A549 (cell line): ENCODE results near the gene LRP5. TPM values are rescaled to one million over a fixed set of nuclear protein-coding genes. Genes with fewer than 3 reads are reported as not detected.

Experiments
- ATAC-seq, 2 experiments: fragments of 200-7000 bp in 1 of 2; fragments of >200 bp in 1 of 2; cut with Nextera tagmentation in 1 of 2; cut with Tn5 transposase in 1 of 2; 3 replicates each; pipeline versions ENCODE4 v1.8.0 to v1.9.1; 2018 to 2020; ENCODE audit warnings: mild to moderate bottlenecking in 1 of 2, moderate library complexity in 1 of 2
- CTCF ChIA-PET: fragments of 300-600 bp; sonication (Branson Sonifier 250); formaldehyde crosslinking; extraction: SDS; loops from one replicate; lab custom pipeline; 2021; ENCODE audit warnings: antibody characterized with exemption, inconsistent platforms; lab: Yijun Ruan, JAX
- POLR2A ChIA-PET: fragments of 350-600 bp; formaldehyde crosslinking; extraction: SDS; loops from one replicate; lab custom pipeline; 2021; ENCODE audit warnings: antibody characterized with exemption, inconsistent platforms; lab: Yijun Ruan, JAX
- DNase-seq, 2 experiments: peaks; one replicate each; pipeline versions ENCODE4 v3.0.0 to v3.0.0-alpha.2; 2011 to 2016; ENCODE audit warnings: low read depth in 1 of 2, low spot score in 1 of 2
- FAIRE-seq: peaks from 2 replicates; lab custom pipeline; 2011; peaks lifted over from hg19 to GRCh38; lab: Jason Lieb, UNC
- H3K27ac ChIP-seq, 2 experiments: fragments of >200 bp; sonication (Bioruptor Twin); formaldehyde crosslinking; 3 replicates each; pipeline ENCODE4 v1.5.1; 2016 to 2017
- H3K4me1 ChIP-seq: fragments of >200 bp; sonication (Bioruptor Twin); formaldehyde crosslinking; 3 replicates; pipeline ENCODE4 v1.6.1; 2016
- H3K4me2 ChIP-seq: fragments of >200 bp; sonication (Bioruptor Twin); formaldehyde crosslinking; 3 replicates; pipeline ENCODE4 v1.6.1; 2016
- H3K4me3 ChIP-seq: fragments of >200 bp; sonication (Bioruptor Twin); formaldehyde crosslinking; 3 replicates; pipeline ENCODE4 v1.5.1; 2016
- H3K9me3 ChIP-seq: fragments of >200 bp; sonication (Bioruptor Twin); formaldehyde crosslinking; 3 replicates; pipeline ENCODE4 v1.6.1; 2016
- BHLHE40 ChIP-seq: IDR thresholded peaks from 2 replicates; pipeline ENCODE4 v1.6.1; 2012; ENCODE audit warnings: low read depth, low read length, inconsistent platforms
- CEBPB ChIP-seq, 2 experiments: fragments of >200 bp in 1 of 2; sonication (Bioruptor Twin) in 1 of 2; formaldehyde crosslinking in 1 of 2; IDR thresholded peaks; 2 replicates each; pipeline ENCODE4 v1.6.1; 2012 to 2016
- CHD2 ChIP-seq: fragments of 150-350 bp; IDR thresholded peaks from 2 replicates; pipeline ENCODE4 v1.6.1; 2014; ENCODE audit warnings: low read length; ENCODE audit not compliant: partially characterized antibody
- CHD4 ChIP-seq: fragments of 200-600 bp; sonication (generic); IDR thresholded peaks from 2 replicates; pipeline ENCODE4 v1.6.1; 2016; ENCODE audit warnings: antibody characterized with exemption, mild to moderate bottlenecking, borderline replicate concordance
- CTCF ChIP-seq: fragments of >200 bp; sonication (Bioruptor Twin); formaldehyde crosslinking; IDR thresholded peaks from 3 replicates; pipeline ENCODE4 v1.5.1; 2016
- E2F6 ChIP-seq: IDR thresholded peaks from 2 replicates; pipeline ENCODE4 v1.6.1; 2012; ENCODE audit warnings: low read depth, borderline replicate concordance
- EP300 ChIP-seq, 2 experiments: fragments of >200 bp; sonication (Bioruptor Twin); formaldehyde crosslinking; IDR thresholded peaks; 2 replicates in 1 of 2; 3 replicates in 1 of 2; pipeline ENCODE4 v1.6.1; 2016 to 2017
- FOSB ChIP-seq: fragments of 250-450 bp; sonication (Bioruptor Pico); IDR thresholded peaks from 2 replicates; pipeline ENCODE4 v1.5.0; 2020; ENCODE audit warnings: mild to moderate bottlenecking, moderate library complexity
- FOSL2 ChIP-seq, 2 experiments: fragments of 450-650 bp in 1 of 2; fragments of >200 bp in 1 of 2; sonication (Bioruptor Twin) in 1 of 2; formaldehyde crosslinking; IDR thresholded peaks; 2 replicates each; pipeline versions ENCODE4 v1.5.0 to v1.6.1; 2016 to 2020; ENCODE audit warnings: mild to moderate bottlenecking in 1 of 2, moderate library complexity in 1 of 2
- FOXS1 ChIP-seq: fragments of 250-450 bp; sonication (Bioruptor Pico); IDR thresholded peaks from 2 replicates; pipeline ENCODE4 v1.5.0; 2020; ENCODE audit warnings: mild to moderate bottlenecking, moderate library complexity
- HEYL ChIP-seq: fragments of 250-450 bp; sonication (Bioruptor Pico); IDR thresholded peaks from 2 replicates; pipeline ENCODE4 v1.8.0; 2021; ENCODE audit warnings: mild to moderate bottlenecking, moderate library complexity
- HOXA7 ChIP-seq: fragments of 250-450 bp; sonication (Bioruptor Pico); IDR thresholded peaks from 2 replicates; pipeline ENCODE4 v1.5.0; 2020; ENCODE audit warnings: mild to moderate bottlenecking, moderate library complexity
- HOXB13 ChIP-seq: fragments of 250-450 bp; sonication (Bioruptor Pico); IDR thresholded peaks from 2 replicates; pipeline ENCODE4 v1.5.0; 2020; ENCODE audit warnings: low read depth, mild to moderate bottlenecking, moderate library complexity
- HOXB5 ChIP-seq: fragments of 250-450 bp; sonication (Bioruptor Pico); IDR thresholded peaks from 2 replicates; pipeline ENCODE4 v1.5.0; 2020; ENCODE audit warnings: mild to moderate bottlenecking, moderate library complexity
- KDM1A ChIP-seq: fragments of 200-600 bp; sonication (generic); IDR thresholded peaks from 2 replicates; pipeline ENCODE4 v1.6.1; 2016; ENCODE audit warnings: low read depth, mild to moderate bottlenecking
- MAFK ChIP-seq: fragments of 450-650 bp; IDR thresholded peaks from 2 replicates; pipeline ENCODE4 v1.6.1; 2014; ENCODE audit not compliant: partially characterized antibody
- MAX ChIP-seq: IDR thresholded peaks from 2 replicates; pipeline ENCODE4 v1.6.1; 2012
- NFE2L2 ChIP-seq: fragments of 150-350 bp; conservative IDR thresholded peaks from 2 replicates; pipeline ENCODE4 v1.6.1; 2014; ENCODE audit warnings: low read length
- RARB ChIP-seq: fragments of 250-450 bp; sonication (Bioruptor Pico); IDR thresholded peaks from 2 replicates; pipeline ENCODE4 v1.8.0; 2021; ENCODE audit warnings: mild to moderate bottlenecking, moderate library complexity
- SREBF2 ChIP-seq: fragments of 450-650 bp; IDR thresholded peaks from 2 replicates; pipeline ENCODE4 v1.6.1; 2014; ENCODE audit warnings: mild to moderate bottlenecking, moderate library complexity
- ZC3H11A ChIP-seq: fragments of 450-650 bp; IDR thresholded peaks from 2 replicates; pipeline ENCODE4 v1.6.1; 2014; ENCODE audit warnings: antibody characterized with exemption, mild to moderate bottlenecking
- ZFP36 ChIP-seq: fragments of 450-650 bp; IDR thresholded peaks from 2 replicates; pipeline ENCODE4 v1.6.1; 2014; ENCODE audit warnings: borderline replicate concordance; ENCODE audit not compliant: partially characterized antibody
- ZNF302 ChIP-seq: fragments of 250-450 bp; sonication (Bioruptor Pico); IDR thresholded peaks from 2 replicates; pipeline ENCODE4 v1.9.0; 2021; ENCODE audit warnings: inconsistent platforms, mild to moderate bottlenecking, moderate library complexity
- ZSCAN20 ChIP-seq: fragments of 250-450 bp; sonication (Bioruptor Pico); IDR thresholded peaks from 2 replicates; pipeline ENCODE4 v1.8.0; 2022; ENCODE audit warnings: mild to moderate bottlenecking, moderate library complexity
- WGBS: methylation state at CpG from one replicate; pipeline ENCODE4 v1.1.6; 2017; ENCODE audit errors: missing lambda C conversion rate; 5-methylcytosine and 5-hydroxymethylcytosine counted together
- polyA plus RNA-seq, 4 experiments: library from polyadenylated mRNA; depleted of rRNA in 3 of 4; stranded (reverse); fragments of >200 nt; fragmentation: RNase III in 1 of 4; extraction: RNeasy Plus Mini Kit Qiagen cat#74134 plus additional on column Dnase treatment in 1 of 4; gene quantifications; 2 replicates in 3 of 4; 3 replicates in 1 of 4; pipeline ENCODE4 v1.2.3, GENCODE V29; 2011 to 2017
- TF ChIP-seq, protein P1 (sequence below): fragments of 250-450 bp; sonication (Bioruptor Pico); IDR thresholded peaks from 2 replicates; pipeline ENCODE4 v1.5.0; 2020; ENCODE audit warnings: low read depth, mild to moderate bottlenecking, moderate library complexity

Gene LRP5
- polyA plus RNA-seq, 2 of the 4 experiments (the other 2 are of a cell fraction) = 10.9 to 32.3 TPM

- POLR2A ChIA-PET = no interaction called here
- Histone ChIP-seq H3K27ac (peak overlapping the region in 1 of 2 experiments; percentile 16; a peak in 1 of 6 replicates), H3K4me2 (0 out of 3 replicates have a peak overlapping the region, but pooled peaks have one; percentile 2), H3K9me3 (no peaks in the 10 kb centered on the region), H3K4me1 (peaks cover 13% of the 10 kb centered on the region; the same call in 2 of the 3 replicates), H3K4me3 (no peak overlapping the region)
- WGBS = 74% methylated on average over 25 of the region's 25 CpGs
- FAIRE-seq = no peak
- TF ChIP-seq E2F6 (no peak), ZC3H11A (no peak), CEBPB (IDR thresholded peaks at IDR 0.05) (no peak), NFE2L2 (no peak), KDM1A (no peak), ZNF302 (CRISPR knock-in tag) (no peak), SREBF2 (no peak), MAFK (no peak), CHD4 (no peak), BHLHE40 (no peak), ZSCAN20 (no peak)
- CTCF ChIA-PET = interaction anchor here (1.1 to 1.9 kb wide), 4 partner anchors 8 to 84 kb away, joined by 3 to 8 read pairs (median 5); no protein-coding TSS in a partner anchor
- ATAC-seq = no peak
- no peak for DNase-seq
Observed at GRCh38 chr11:68328374-68329091, 16.1 kb downstream of the LRP5 start.

GRCh38 chr11:68329536-68329935 is 17.1 kb downstream of the LRP5 start:
- TF ChIP-seq HOXA7 (CRISPR knock-in tag) (no peak), EP300 (IDR thresholded peaks at IDR 0.05) (no peak), CHD4 (no peak), HEYL (CRISPR knock-in tag) (no peak), HOXB13 (no peak), HOXB5 (no peak), FOXS1 (CRISPR knock-in tag) (no peak), MAX (no peak), ZFP36 (no peak), FOSL2 (IDR thresholded peaks at IDR 0.05) (no peak), FOSL2 (CRISPR knock-in tag; IDR thresholded peaks at IDR 0.05) (no peak)
- TF ChIP-seq, protein P1, sequence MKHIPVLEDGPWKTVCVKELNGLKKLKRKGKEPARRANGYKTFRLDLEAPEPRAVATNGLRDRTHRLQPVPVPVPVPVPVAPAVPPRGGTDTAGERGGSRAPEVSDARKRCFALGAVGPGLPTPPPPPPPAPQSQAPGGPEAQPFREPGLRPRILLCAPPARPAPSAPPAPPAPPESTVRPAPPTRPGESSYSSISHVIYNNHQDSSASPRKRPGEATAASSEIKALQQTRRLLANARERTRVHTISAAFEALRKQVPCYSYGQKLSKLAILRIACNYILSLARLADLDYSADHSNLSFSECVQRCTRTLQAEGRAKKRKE (CRISPR knock-in tag) = no peak
- ChIA-PET CTCF (interaction anchor here (0.6 to 1.9 kb wide), 2 partner anchors 32 to 78 kb away, joined by 3 to 7 read pairs; no protein-coding TSS in a partner anchor), POLR2A (interaction anchor here (0.6 kb wide), 1 partner anchor 13 kb away, joined by 3 read pairs; no protein-coding TSS in a partner anchor)
- peaks cover 13% of the 10 kb centered on the region; the same call in 2 of the 3 replicates for H3K4me1 ChIP-seq
- no peak for DNase-seq
- no peak overlapping the region for H3K4me2 ChIP-seq
- WGBS = 88% methylated on average over 7 of the region's 7 CpGs
- no peak for ATAC-seq
- no peak overlapping the region for H3K4me3 ChIP-seq
- no peak overlapping the region for H3K27ac ChIP-seq
- H3K9me3 ChIP-seq = no peaks in the 10 kb centered on the region
- no peak for FAIRE-seq

- DNase-seq (no peak), ATAC-seq (no peak), FAIRE-seq (no peak)
- Histone ChIP-seq H3K9me3 (no peaks in the 10 kb centered on the region), H3K4me1 (peaks cover 13% of the 10 kb centered on the region; the same call in 2 of the 3 replicates), H3K4me3 (no peak overlapping the region), H3K4me2 (no peak overlapping the region), H3K27ac (no peak overlapping the region)
- WGBS = 87% methylated on average over 10 of the region's 13 CpGs
- ChIA-PET CTCF (interaction anchor here (1.9 kb wide), 1 partner anchor 33 kb away, joined by 7 read pairs; no protein-coding TSS in a partner anchor), POLR2A (no interaction called here)
- no peak for TF ChIP-seq RARB (CRISPR knock-in tag)
- TF ChIP-seq CTCF = no peak
- TF ChIP-seq CHD2 = no peak
- no peak for TF ChIP-seq FOSB (CRISPR knock-in tag)
Observed at GRCh38 chr11:68329978-68330699, 17.7 kb downstream of the LRP5 start.
